Measurements from ENCODE around the gene PKD2.

Gene PKD2

GRCh38 chr4:87982446-87983010, 24.9 kb upstream of the PKD2 start:
- no peak overlapping the region for H3K4me3 ChIP-seq (ENCODE audit: low read depth, low read length)
- H3K27ac ChIP-seq: no peak overlapping the region
- H3K36me3 ChIP-seq: no peaks in the 10 kb centered on the region
- no peaks in the 10 kb centered on the region for H3K27me3 ChIP-seq (ENCODE audit: insufficient read depth, low read depth, severe bottlenecking)
- no peaks in the 10 kb centered on the region for H3K9me3 ChIP-seq (ENCODE audit: severe bottlenecking)
- no peak for TF ChIP-seq CTCF (IDR thresholded peaks at IDR 0.05; ENCODE audit: low read depth, low read length)
- DNase-seq: no peak

GRCh38 chr4:87983996-87984395, 23.4 kb upstream of the PKD2 start:
- Histone ChIP-seq H3K36me3 (no peaks in the 10 kb centered on the region), H3K27me3 (ENCODE audit: insufficient read depth, low read depth, severe bottlenecking) (no peaks in the 10 kb centered on the region), H3K9me3 (ENCODE audit: severe bottlenecking) (no peaks in the 10 kb centered on the region), H3K4me3 (ENCODE audit: low read depth, low read length) (no peak overlapping the region), H3K27ac (no peak overlapping the region)
- DNase-seq: no peak
- no peak for TF ChIP-seq CTCF (IDR thresholded peaks at IDR 0.05; ENCODE audit: low read depth, low read length)

- peak; percentile 95 for TF ChIP-seq CTCF (IDR thresholded peaks at IDR 0.05; ENCODE audit: low read depth, low read length)
- DNase-seq: peak; percentile 69
- Histone ChIP-seq H3K9me3 (ENCODE audit: severe bottlenecking) (no peaks in the 10 kb centered on the region), H3K27ac (no peak overlapping the region), H3K36me3 (no peaks in the 10 kb centered on the region), H3K4me3 (ENCODE audit: low read depth, low read length) (no peak overlapping the region), H3K27me3 (ENCODE audit: insufficient read depth, low read depth, severe bottlenecking) (no peaks in the 10 kb centered on the region)
Measured at GRCh38 chr4:87985097-87985886, 22.1 kb upstream of the PKD2 start.

GRCh38 chr4:87985887-87986200, 21.6 kb upstream of the PKD2 start:
- no peak overlapping the region for H3K4me3 ChIP-seq (ENCODE audit: low read depth, low read length)
- TF ChIP-seq CTCF (IDR thresholded peaks at IDR 0.05; ENCODE audit: low read depth, low read length): no peak

GRCh38 chr4:87986508-87986907, 20.9 kb upstream of the PKD2 start:
- H3K9me3 ChIP-seq (ENCODE audit: severe bottlenecking): no peaks in the 10 kb centered on the region
- H3K36me3 ChIP-seq: no peaks in the 10 kb centered on the region
- DNase-seq: no peak
- no peak overlapping the region for H3K4me3 ChIP-seq (ENCODE audit: low read depth, low read length)
- no peak for TF ChIP-seq CTCF (IDR thresholded peaks at IDR 0.05; ENCODE audit: low read depth, low read length)
- H3K27me3 ChIP-seq (ENCODE audit: insufficient read depth, low read depth, severe bottlenecking): no peaks in the 10 kb centered on the region
- no peak overlapping the region for H3K27ac ChIP-seq

More at GRCh38 chr4:87985887-87986200, 21.6 kb upstream of the PKD2 start:
- Histone ChIP-seq H3K36me3 (no peaks in the 10 kb centered on the region), H3K9me3 (ENCODE audit: severe bottlenecking) (no peaks in the 10 kb centered on the region), H3K27ac (no peak overlapping the region), H3K27me3 (ENCODE audit: insufficient read depth, low read depth, severe bottlenecking) (no peaks in the 10 kb centered on the region)
- no peak for DNase-seq
